CD4-positive, alpha-beta T cell treated with Interferon gamma for 1 hour (primary cell): ENCODE measurements around the gene LYZL1.
"Not testable (repeated sequence)": the region's sequence is repeated elsewhere in the genome, so short reads cannot be mapped to it uniquely, and the experiment has no call there.

Experiments used
- DNase-seq: peaks from one replicate; pipeline ENCODE4 v3.0.0-alpha.2; 2020

LYZL1 gene

GRCh38 chr10:29343607-29344038 is 54.8 kb downstream of the LYZL1 start:
- no peak for DNase-seq

- DNase-seq, result no peak
Observed at GRCh38 chr10:29344073-29344820, 55.4 kb downstream of the LYZL1 start.

GRCh38 chr10:29345144-29345909 is 56.5 kb downstream of the LYZL1 start:
- no peak for DNase-seq

- no peak for DNase-seq
Observed at GRCh38 chr10:29345910-29346209, 57.0 kb downstream of the LYZL1 start.

- DNase-seq, result no peak
Observed at GRCh38 chr10:29346296-29347001, 57.6 kb downstream of the LYZL1 start.

- no peak for DNase-seq
Observed at GRCh38 chr10:29348836-29349235, 60.0 kb downstream of the LYZL1 start.

GRCh38 chr10:29353305-29353704 is 64.4 kb downstream of the LYZL1 start:
- DNase-seq, result no peak

- no peak for DNase-seq
Observed at GRCh38 chr10:29353887-29354561, 65.2 kb downstream of the LYZL1 start.

- no peak for DNase-seq
Observed at GRCh38 chr10:29355411-29355991, 66.6 kb downstream of the LYZL1 start.

- no peak for DNase-seq
Observed at GRCh38 chr10:29356931-29357330, 68.1 kb downstream of the LYZL1 start.

- no peak for DNase-seq
Observed at GRCh38 chr10:29358010-29358616, 69.2 kb downstream of the LYZL1 start.

- DNase-seq, result not testable (repeated sequence)
Observed at GRCh38 chr10:29360215-29360853, 71.5 kb downstream of the LYZL1 start.
